SK-N-SH (cell line): ENCODE results near the gene SP6. TPM values are rescaled to one million over a fixed set of nuclear protein-coding genes. Genes with fewer than 3 reads are reported as not detected.

ENCODE experiments used
- CTCF ChIA-PET: fragments of 300-600, 350-600 bp; formaldehyde crosslinking; extraction: SDS; loops from one replicate; lab custom pipeline; 2021; lab: Yijun Ruan, JAX
- POLR2A ChIA-PET: fragments of 350-600 bp; sonication (Branson Sonifier 250); formaldehyde crosslinking; extraction: SDS; loops from one replicate; lab custom pipeline; 2020; ENCODE audit warnings: antibody characterized with exemption, inconsistent platforms; lab: Yijun Ruan, JAX
- DNase-seq: peaks from one replicate; pipeline ENCODE4 v3.0.0; 2012
- H2AFZ ChIP-seq: fragments of 200-600 bp; sonication (generic); 2 replicates; pipeline ENCODE4 v1.8.1; 2016; ENCODE audit warnings: antibody characterized with exemption, mild to moderate bottlenecking, low read depth
- H3F3A ChIP-seq: fragments of 200-600 bp; sonication (generic); replicated peaks from 2 replicates; pipeline ENCODE3; 2016; ENCODE audit warnings: antibody characterized with exemption, mild to moderate bottlenecking; ENCODE audit not compliant: insufficient read depth
- H3K27ac ChIP-seq, 2 experiments: fragments of 200-500 bp in 1 of 2; fragments of 200-600 bp in 1 of 2; sonication (Bioruptor generic) in 1 of 2; sonication (generic), shearing (Covaris generic) in 1 of 2; 2 replicates each; pipeline versions ENCODE4 v1.5.1 to v1.6.1; 2014 to 2016; ENCODE audit warnings: low read depth in 2 of 2, inconsistent platforms in 1 of 2, low read length in 1 of 2, mild to moderate bottlenecking in 1 of 2, mixed read lengths in 1 of 2
- H3K27me3 ChIP-seq: fragments of 200-600 bp; sonication (generic), shearing (Covaris generic); 2 replicates; pipeline ENCODE4 v1.6.1; 2016; ENCODE audit warnings: mixed run types; ENCODE audit not compliant: insufficient read depth
- H3K36me3 ChIP-seq, 2 experiments: fragments of 200-500 bp in 1 of 2; fragments of 200-600 bp in 1 of 2; sonication (Bioruptor generic) in 1 of 2; sonication (generic) in 1 of 2; replicated peaks in 1 of 2; 2 replicates each; pipeline versions ENCODE3 to v1.5.1; 2014 to 2016; ENCODE audit warnings: low read length in 1 of 2, mild to moderate bottlenecking in 1 of 2; ENCODE audit not compliant: insufficient read depth in 2 of 2, control insufficient read depth in 1 of 2
- H3K4me1 ChIP-seq, 2 experiments: fragments of 200-500 bp in 1 of 2; fragments of 200-600 bp in 1 of 2; sonication (Bioruptor generic) in 1 of 2; sonication (generic), shearing (Covaris generic) in 1 of 2; 2 replicates each; pipeline versions ENCODE4 v1.5.1 to v1.6.1; 2014 to 2016; ENCODE audit warnings: low read depth in 1 of 2, low read length in 1 of 2, mixed run types in 1 of 2; ENCODE audit not compliant: insufficient read depth in 2 of 2, control insufficient read depth in 1 of 2
- H3K4me2 ChIP-seq: fragments of 200-600 bp; sonication (generic), shearing (Covaris generic); 2 replicates; pipeline ENCODE4 v1.6.1; 2017; ENCODE audit warnings: mixed run types
- H3K4me3 ChIP-seq, 2 experiments: fragments of 200-500 bp in 1 of 2; fragments of 200-600 bp in 1 of 2; sonication (Bioruptor generic) in 1 of 2; sonication (generic), shearing (Covaris generic) in 1 of 2; 2 replicates each; pipeline versions ENCODE4 v1.5.1 to v1.8.1; 2014 to 2016; ENCODE audit warnings: low read depth in 2 of 2, inconsistent platforms in 1 of 2, low read length in 1 of 2, mild to moderate bottlenecking in 1 of 2, mixed read lengths in 1 of 2, moderate library complexity in 1 of 2
- H3K79me2 ChIP-seq: fragments of 200-600 bp; sonication (generic); 2 replicates; pipeline ENCODE4 v1.8.1; 2017; ENCODE audit warnings: mild to moderate bottlenecking; ENCODE audit not compliant: insufficient read depth
- H3K9ac ChIP-seq: fragments of 200-600 bp; sonication (generic); 2 replicates; pipeline ENCODE4 v1.6.1; 2017; ENCODE audit warnings: mixed run types
- H3K9me2 ChIP-seq: fragments of 200-600 bp; sonication (generic); 2 replicates; pipeline ENCODE4 v1.6.1; 2017; ENCODE audit warnings: mixed run types
- H3K9me3 ChIP-seq: fragments of 200-600 bp; sonication (generic); 2 replicates; pipeline ENCODE4 v1.6.1; 2017; ENCODE audit warnings: mixed run types, mild to moderate bottlenecking, moderate library complexity
- H4K20me1 ChIP-seq: fragments of 200-600 bp; sonication (generic); 2 replicates; pipeline ENCODE4 v1.6.1; 2017; ENCODE audit warnings: mild to moderate bottlenecking, mixed run types; ENCODE audit not compliant: insufficient read depth
- CTCF ChIP-seq: fragments of 200-600 bp; sonication (generic); IDR thresholded peaks from 2 replicates; pipeline ENCODE4 v1.6.1; 2017; ENCODE audit warnings: antibody characterized with exemption, mild to moderate bottlenecking, moderate library complexity
- FOXM1 ChIP-seq: IDR thresholded peaks from 2 replicates; pipeline ENCODE4 v1.4.0; 2012; ENCODE audit warnings: low read depth, mild to moderate bottlenecking
- GATA2 ChIP-seq: sonication (generic); formaldehyde crosslinking; IDR thresholded peaks from 2 replicates; pipeline ENCODE4 v1.5.0; 2020; ENCODE audit warnings: mild to moderate bottlenecking, missing genetic modification reagents
- IRF3 ChIP-seq: fragments of 150-350 bp; IDR thresholded peaks from 2 replicates; pipeline ENCODE4 v1.6.1; 2016; ENCODE audit warnings: mild to moderate bottlenecking, low read depth, low read length
- JUND ChIP-seq: IDR thresholded peaks from 2 replicates; pipeline ENCODE4 v1.4.0; 2012
- NFIC ChIP-seq: IDR thresholded peaks from 2 replicates; pipeline ENCODE4 v1.4.0; 2012; ENCODE audit warnings: borderline replicate concordance
- POLR2AphosphoS5 ChIP-seq: IDR thresholded peaks from 2 replicates; pipeline ENCODE4 v1.6.1; 2012; ENCODE audit warnings: low read depth, low read length
- RAD21 ChIP-seq: IDR thresholded peaks from 2 replicates; pipeline ENCODE4 v1.6.1; 2012; ENCODE audit warnings: mild to moderate bottlenecking, low read length
- RCOR1 ChIP-seq: fragments of 150-350 bp; IDR thresholded peaks from 2 replicates; pipeline ENCODE4 v1.6.1; 2017; ENCODE audit warnings: antibody characterized with exemption, low read length
- REST ChIP-seq: IDR thresholded peaks from 2 replicates; pipeline ENCODE4 v1.6.1; 2012; ENCODE audit warnings: mild to moderate bottlenecking, low read depth, low read length, moderate library complexity
- SMC3 ChIP-seq: IDR thresholded peaks from 2 replicates; pipeline ENCODE4 v1.6.1; 2012; ENCODE audit warnings: low read depth, low read length, improper control_type of control experiment
- TCF12 ChIP-seq: IDR thresholded peaks from 2 replicates; pipeline ENCODE4 v1.4.0; 2012
- TEAD4 ChIP-seq: IDR thresholded peaks from 2 replicates; pipeline ENCODE4 v1.4.0; 2012; ENCODE audit warnings: mild to moderate bottlenecking, borderline replicate concordance; ENCODE audit not compliant: insufficient read depth
- USF1 ChIP-seq: IDR thresholded peaks from 2 replicates; pipeline ENCODE4 v1.4.0; 2012; ENCODE audit warnings: low read depth, borderline replicate concordance
- YY1 ChIP-seq: IDR thresholded peaks from 2 replicates; pipeline ENCODE4 v1.4.0; 2012; ENCODE audit warnings: low read depth, mild to moderate bottlenecking
- WGBS: methylation state at CpG from one replicate; pipeline ENCODE4 v1.1.6; 2017; ENCODE audit warnings: low lambda C conversion rate; 5-methylcytosine and 5-hydroxymethylcytosine counted together
- polyA plus RNA-seq, 3 experiments: library from polyadenylated mRNA; depleted of rRNA; stranded (reverse); fragments of >200 nt; gene quantifications; 2 replicates each; pipeline ENCODE4 v1.2.3, GENCODE V29; 2012

Gene SP6
- polyA plus RNA-seq, 1 of the 3 experiments (the other 2 are of a cell fraction), result 0.03 TPM

- no peak for DNase-seq
- Histone ChIP-seq H3K9ac (no peak overlapping the region), H3K27me3 (peaks cover 10% of the 10 kb centered on the region; the same call in 1 of the 2 replicates), H3K9me3 (no peaks in the 10 kb centered on the region), H3K4me2 (no peak overlapping the region), H3K4me3 (no peak overlapping the region), H3K4me1 (peaks cover 0 to 4% of the 10 kb centered on the region in 2 experiments; a peak in 1 of 4 replicates), H4K20me1 (no peaks in the 10 kb centered on the region), H3K9me2 (no peaks in the 10 kb centered on the region), H3K27ac (no peak overlapping the region), H2AFZ (no peak overlapping the region), H3F3A (peaks cover 3% of the 10 kb centered on the region), H3K36me3 (no peaks in the 10 kb centered on the region), H3K79me2 (no peaks in the 10 kb centered on the region)
- no peak for TF ChIP-seq FOXM1
- no peak for TF ChIP-seq SMC3
- no peak for TF ChIP-seq USF1
- no peak for TF ChIP-seq POLR2AphosphoS5
- no peak for TF ChIP-seq RAD21
- TF ChIP-seq IRF3, result no peak
- TF ChIP-seq TEAD4, result no peak
- no peak for TF ChIP-seq GATA2 (CRISPR knock-in tag)
- no peak for TF ChIP-seq REST
- TF ChIP-seq JUND, result no peak
- TF ChIP-seq RCOR1, result no peak
- TF ChIP-seq YY1, result no peak
- TF ChIP-seq NFIC, result no peak
- no peak for TF ChIP-seq TCF12
- no peak for TF ChIP-seq CTCF
- ChIA-PET POLR2A (interaction anchor here (1.1 kb wide), 1 partner anchor 36 kb away, joined by 4 read pairs; no protein-coding TSS in a partner anchor), CTCF (interaction anchor here (0.6 to 19.9 kb wide), 9 partner anchors 10 to 202 kb away, joined by 3 to 1447 read pairs (median 6); partner anchors contain the start of genes LRRC46, MRPL10, OSBPL7 and SCRN2)
- 66% methylated on average over 9 of the region's 9 CpGs for WGBS
Observed at GRCh38 chr17:47883589-47884426, 32.8 kb upstream of the SP6 start.
